WTC11 (cell line): ENCODE data around the gene TSPAN7.

Source experiments
- ATF1 ChIP-seq: sonication (generic); formaldehyde crosslinking; IDR thresholded peaks from 2 replicates; pipeline ENCODE4 v1.8.1; 2023; ENCODE audit warnings: mild to moderate bottlenecking, moderate library complexity, missing genetic modification reagents
- ELF4 ChIP-seq: sonication (generic); formaldehyde crosslinking; IDR thresholded peaks from 2 replicates; pipeline ENCODE4 v1.8.1; 2022; ENCODE audit warnings: low read depth, mild to moderate bottlenecking, moderate library complexity, missing genetic modification reagents
- ZNF317 ChIP-seq: sonication (generic); formaldehyde crosslinking; IDR thresholded peaks from 2 replicates; pipeline ENCODE4 v1.8.1; 2023; ENCODE audit warnings: low read depth, mild to moderate bottlenecking, moderate library complexity, missing genetic modification reagents, borderline replicate concordance
- TF ChIP-seq, protein P1 (sequence below): sonication (generic); formaldehyde crosslinking; IDR thresholded peaks from 2 replicates; pipeline ENCODE4 v1.8.0; 2022; ENCODE audit warnings: mild to moderate bottlenecking, missing genetic modification reagents
- TF ChIP-seq, protein P2 (sequence below): sonication (generic); formaldehyde crosslinking; IDR thresholded peaks from 2 replicates; pipeline ENCODE4 v1.8.0; 2022; ENCODE audit warnings: mild to moderate bottlenecking, missing genetic modification reagents

DNA sequence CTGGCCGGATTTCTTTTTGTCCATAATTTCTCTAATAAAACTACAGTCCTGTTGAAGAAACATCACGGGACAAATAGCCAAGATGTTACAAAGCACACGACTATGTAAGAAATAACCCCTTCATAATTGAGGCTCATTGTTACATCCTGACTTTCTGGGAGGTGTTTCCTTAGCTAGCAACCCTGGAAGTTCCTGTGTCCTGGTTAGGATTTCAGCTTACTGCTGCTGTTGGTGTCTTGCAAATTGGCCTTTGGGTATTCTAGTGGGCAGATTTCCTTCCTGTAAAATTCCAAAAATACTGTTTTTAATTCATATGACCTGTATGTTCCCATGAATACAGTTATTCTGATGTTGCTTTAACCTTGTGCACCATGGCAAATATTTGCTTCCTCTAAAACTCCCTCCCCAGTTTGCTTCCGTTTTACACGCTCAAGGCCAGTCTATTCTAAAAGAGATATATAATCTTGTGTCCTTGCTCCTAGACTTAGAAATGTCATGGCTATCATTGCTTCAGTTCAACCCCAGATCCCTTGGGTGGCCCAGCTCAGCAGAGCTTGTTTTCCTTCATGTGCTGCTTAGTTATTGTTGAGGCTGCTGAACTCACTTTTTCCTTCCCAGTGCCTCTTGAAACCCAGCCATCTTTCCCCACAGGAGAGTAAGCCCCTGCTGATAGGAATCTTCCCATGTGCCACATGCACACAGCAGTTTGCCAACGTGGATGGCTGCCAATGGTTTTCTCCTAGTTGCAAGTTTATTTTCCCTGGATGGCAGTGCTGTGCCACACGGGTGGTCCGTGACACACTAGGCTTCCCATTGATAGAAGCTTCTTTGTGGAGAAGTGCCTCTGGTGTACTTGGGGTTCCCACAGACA lies 75.8 kb downstream of the TSPAN7 start:
- TF ChIP-seq ATF1 (CRISPR knock-in tag) (no peak), ELF4 (CRISPR knock-in tag) (no peak), ZNF317 (no peak)
- TF ChIP-seq, protein P1, sequence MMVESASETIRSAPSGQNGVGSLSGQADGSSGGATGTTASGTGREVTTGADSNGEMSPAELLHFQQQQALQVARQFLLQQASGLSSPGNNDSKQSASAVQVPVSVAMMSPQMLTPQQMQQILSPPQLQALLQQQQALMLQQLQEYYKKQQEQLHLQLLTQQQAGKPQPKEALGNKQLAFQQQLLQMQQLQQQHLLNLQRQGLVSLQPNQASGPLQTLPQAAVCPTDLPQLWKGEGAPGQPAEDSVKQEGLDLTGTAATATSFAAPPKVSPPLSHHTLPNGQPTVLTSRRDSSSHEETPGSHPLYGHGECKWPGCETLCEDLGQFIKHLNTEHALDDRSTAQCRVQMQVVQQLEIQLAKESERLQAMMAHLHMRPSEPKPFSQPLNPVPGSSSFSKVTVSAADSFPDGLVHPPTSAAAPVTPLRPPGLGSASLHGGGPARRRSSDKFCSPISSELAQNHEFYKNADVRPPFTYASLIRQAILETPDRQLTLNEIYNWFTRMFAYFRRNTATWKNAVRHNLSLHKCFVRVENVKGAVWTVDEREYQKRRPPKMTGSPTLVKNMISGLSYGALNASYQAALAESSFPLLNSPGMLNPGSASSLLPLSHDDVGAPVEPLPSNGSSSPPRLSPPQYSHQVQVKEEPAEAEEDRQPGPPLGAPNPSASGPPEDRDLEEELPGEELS: no peak
- TF ChIP-seq, protein P2, sequence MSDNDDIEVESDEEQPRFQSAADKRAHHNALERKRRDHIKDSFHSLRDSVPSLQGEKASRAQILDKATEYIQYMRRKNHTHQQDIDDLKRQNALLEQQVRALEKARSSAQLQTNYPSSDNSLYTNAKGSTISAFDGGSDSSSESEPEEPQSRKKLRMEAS (CRISPR knock-in tag): no peak
